NCI-H187 treated with DMSO at 0.1 percent for 48 hours (cell line): Measurements from ENCODE around the gene LRRC36.

Experiments used
- DNase-seq: peaks from one replicate; lab custom pipeline; 2025; lab: John Stamatoyannopoulos, UW

The LRRC36 gene, protein sequence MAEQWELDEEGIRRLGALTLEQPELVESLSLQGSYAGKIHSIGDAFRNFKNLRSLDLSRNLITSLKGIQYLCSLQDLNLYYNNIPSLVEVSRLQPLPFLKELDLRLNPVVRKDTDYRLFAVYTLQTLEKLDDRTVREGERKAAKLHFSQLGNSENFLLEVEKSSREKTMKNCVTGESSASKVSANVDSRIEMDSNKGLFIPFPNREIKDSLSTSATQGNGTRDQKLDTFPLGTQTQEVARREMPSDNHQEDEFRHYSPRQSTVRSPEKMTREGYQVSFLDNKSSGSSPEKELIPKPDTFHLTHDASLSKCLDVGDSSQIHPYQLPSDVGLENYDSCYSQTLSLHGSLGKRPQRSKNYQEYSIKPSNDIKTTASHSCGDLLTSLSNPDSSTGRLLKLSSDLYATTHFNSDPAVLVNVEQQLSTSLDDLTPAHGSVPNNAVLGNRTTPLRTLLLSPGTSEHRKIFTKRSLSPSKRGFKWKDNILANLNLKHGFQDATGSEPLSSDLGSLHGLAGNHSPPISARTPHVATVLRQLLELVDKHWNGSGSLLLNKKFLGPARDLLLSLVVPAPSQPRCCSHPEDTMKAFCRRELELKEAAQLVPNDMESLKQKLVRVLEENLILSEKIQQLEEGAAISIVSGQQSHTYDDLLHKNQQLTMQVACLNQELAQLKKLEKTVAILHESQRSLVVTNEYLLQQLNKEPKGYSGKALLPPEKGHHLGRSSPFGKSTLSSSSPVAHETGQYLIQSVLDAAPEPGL

DNA sequence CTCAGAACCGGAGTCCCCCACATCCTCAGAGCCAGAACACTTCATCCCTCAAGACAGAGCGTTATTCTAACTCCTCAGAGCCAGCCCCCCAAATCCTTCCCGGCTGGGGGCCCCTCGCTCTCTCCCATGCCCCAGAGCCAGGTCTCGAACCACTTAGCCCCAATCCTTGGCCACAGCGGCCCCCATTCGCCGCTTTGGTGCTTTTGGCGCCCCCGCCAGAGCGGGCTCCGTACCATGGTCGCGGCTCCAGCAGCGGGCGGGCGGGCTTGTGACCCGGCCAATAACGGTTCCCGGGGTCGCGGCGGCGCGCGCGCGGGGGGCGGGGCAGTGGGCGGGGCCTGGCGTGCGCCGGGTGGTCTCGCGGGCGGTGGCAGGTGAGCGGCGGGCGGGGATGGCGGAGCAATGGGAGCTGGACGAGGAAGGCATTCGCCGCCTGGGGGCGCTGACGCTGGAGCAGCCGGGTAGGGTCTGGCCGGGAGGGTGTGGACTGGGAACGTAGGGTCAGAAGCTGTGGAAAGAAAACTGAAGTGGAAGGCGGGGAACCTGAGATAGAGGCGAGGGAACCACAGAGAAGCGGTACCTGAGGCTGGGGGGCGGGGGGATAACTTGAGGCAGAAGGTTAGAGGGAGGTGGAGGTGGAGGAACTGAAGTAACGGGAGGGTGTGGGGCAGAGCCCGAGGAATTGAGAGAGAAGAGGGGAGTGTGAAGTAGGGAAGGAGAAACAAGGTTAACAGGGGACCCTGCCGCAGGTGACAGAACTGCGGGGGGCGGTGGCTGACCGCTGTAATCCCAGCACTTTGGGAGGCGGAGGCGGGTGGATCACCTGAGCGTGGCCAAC, at the start of gene LRRC36, which contains the start of gene KCTD19:
TSS of gene LRRC36 (plus strand) at position 344 of the 838 bp plus-strand sequence. CDS start at position 392, 48 bp downstream.
TSS of gene KCTD19 (minus strand) at position 270 of the 838 bp plus-strand sequence. CDS start at position 236, 34 bp downstream.
- peak; percentile 43 for DNase-seq

DNA sequence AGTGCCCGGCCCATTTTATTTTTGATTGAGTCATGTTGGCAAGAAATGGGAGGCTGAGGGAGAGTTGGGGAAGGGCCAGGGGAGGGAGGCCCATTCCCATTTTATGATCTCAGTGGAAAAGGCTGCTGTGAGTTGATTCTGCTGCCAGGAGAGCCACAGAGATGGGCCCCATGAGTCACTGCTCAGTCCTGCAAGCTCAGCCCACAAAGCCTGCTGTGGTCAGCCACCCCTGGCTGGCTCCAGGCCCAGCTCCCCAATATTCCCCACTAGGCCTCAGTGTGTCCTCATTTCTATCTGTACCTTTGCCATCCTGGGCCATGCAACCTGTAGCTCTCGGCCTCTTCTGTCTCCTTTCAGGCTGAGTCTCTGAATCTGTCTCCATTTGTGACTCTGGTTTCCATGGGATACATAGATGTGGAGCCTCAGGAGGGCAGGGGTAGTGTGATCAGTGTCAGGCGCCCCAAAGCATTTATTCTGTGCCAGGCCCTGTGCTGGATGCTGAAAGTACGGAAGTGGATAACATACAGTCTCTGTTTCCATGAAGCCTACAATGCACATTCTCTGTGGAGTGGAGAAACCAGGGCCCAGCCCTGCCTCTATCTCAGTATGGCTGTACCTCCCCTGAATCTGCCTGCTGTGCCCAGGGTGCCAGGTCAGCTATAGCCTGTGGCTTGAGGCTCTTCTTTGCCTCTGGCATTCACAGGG, 49.2 kb upstream of the LRRC36 start:
- no peak for DNase-seq

DNA sequence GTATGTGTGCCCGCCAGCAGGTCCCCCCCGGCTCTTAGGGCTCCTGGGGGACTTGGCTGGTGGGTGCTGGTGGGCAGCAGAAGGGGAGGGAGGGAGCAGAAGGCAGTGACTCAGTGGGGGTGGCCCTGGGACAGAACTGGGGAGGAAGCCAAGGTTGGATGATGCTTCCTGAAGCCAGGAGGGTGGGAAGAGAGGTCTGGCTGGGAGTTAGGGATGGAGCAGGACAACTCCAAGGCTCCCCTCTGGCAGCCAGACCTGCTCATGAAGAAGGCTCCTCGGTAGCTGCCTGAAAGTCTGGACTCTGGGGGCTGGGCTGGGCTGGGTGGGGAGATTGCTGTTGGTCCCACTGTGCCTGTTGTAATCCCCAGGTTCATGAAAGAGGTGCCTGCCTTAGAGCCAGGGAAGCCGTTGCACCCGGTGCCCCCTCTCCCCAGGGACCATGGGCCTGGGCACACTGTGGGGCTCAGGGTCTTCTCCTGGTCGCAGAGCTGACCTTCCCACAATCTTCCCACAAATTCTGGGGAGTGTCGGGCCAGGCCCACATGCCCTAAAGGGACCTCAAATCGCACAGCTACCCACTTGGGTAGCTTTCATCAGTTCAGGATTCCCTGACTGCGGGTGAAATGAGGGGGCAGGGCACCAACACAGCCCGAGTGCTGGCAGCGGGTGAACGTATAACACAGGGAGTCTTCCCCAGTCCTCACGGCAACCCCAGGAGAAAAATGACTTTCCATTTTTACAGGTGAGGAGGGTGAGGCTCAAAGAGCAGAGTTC, 48.4 kb upstream of the LRRC36 start:
- DNase-seq: no peak

DNA sequence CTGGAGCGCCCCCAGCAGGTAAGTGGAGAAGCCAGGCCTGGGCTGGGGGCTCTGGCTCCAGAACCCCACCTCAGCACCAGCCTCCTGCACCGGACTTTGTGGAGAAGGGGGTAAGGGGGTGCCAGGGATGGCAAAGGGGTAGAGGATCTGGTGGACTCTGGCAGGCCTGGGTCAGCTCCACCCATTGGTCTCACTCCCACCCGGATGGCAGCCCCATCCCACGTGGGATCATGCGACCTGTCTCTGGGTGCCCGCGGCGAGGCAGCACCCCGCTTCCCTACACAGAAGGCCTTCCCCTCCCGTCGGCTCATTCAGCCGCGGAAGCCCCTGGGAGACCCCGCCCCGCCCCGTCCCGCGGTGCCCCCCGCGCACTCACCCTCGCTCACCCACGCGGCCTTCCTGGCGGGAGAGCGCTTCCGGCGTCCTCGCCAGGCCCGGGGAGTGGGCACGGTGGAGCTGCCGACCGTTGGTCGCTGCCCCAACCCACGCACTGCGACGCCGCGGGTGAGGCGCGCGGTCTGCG, 47.8 kb upstream of the LRRC36 start:
- DNase-seq: no peak

DNA sequence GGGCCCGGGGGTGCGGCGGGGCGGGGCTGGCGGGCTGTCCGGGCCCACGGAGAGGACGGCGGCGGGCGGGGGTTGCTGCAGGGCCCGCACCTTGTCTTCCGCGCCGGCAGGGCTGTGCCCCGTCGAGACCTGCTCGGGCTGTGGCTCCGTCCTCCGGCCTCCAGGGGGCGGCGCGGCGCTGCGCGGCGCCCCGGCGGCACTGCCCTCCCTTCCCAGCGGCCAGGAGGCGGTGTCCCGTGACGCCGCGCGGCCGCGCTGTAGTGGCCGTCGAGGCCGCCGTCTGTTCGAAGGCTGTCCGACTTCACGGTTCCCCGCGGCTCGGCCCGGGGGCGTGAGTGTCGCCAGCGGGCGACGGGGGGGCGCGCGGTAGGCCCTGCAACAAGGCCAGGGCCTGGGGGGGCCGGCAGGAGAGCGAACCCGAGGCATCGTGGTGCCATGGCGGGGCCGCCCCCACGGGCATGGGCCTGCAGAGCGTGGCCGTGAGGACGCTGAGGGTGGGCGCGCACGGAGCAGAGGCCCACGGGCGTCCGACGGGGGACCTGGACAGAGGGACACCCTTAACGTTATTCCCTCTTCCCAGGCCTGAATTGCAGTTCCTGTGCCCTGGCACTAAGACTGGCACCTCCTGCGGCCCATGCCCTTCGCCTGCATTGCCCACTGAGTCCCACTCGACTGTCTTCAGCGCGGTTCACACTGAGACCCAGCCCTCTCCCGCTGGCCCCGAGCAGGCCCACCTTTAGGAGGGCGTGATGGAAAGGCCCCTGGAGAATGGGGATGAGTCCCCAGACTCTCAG, 47.1 kb upstream of the LRRC36 start, which contains the start of gene PLEKHG4:
TSS of gene PLEKHG4 (plus strand) at position 237 of the 794 bp plus-strand sequence. CDS start at position 750, 513 bp downstream.
- no peak for DNase-seq

DNA sequence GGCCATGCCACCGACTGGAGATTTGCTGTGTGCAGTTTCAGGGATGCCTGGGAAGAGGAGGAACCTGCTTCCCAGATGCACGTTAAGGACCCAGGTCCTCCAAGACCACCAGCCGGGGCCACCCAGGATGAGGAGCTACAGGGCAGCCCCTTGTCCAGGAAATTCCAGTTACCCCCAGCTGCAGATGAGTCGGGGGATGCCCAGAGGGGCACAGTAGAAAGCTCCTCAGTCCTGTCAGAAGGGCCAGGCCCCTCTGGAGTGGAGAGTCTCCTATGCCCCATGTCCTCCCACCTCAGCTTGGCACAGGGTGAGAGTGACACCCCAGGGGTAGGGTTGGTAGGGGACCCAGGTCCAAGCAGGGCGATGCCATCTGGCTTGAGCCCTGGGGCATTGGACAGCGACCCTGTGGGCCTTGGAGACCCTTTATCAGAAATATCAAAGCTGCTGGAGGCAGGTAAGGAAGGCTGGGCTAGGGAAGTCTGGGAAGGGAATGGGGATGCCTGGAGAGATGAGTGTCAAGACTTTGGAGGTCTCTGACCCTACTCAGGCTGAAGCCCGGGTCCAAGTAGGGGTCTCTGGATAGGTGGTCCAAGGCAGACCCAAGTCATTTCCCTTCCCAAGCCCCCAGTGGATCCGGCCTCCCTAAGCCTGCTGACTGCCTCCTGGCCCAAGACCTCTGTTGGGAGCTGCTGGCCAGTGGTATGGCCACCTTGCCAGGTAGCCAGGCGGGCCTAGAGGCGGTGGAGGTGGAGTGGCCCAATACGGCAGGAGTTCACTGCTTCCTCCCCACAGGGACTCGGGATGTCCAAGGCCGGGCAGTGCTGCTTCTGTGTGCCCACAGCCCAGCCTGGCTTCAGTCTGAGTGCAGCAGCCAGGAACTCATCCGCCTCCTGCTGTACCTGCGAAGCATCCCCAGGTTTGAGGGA, 46.3 kb upstream of the LRRC36 start:
- DNase-seq: no peak

DNA sequence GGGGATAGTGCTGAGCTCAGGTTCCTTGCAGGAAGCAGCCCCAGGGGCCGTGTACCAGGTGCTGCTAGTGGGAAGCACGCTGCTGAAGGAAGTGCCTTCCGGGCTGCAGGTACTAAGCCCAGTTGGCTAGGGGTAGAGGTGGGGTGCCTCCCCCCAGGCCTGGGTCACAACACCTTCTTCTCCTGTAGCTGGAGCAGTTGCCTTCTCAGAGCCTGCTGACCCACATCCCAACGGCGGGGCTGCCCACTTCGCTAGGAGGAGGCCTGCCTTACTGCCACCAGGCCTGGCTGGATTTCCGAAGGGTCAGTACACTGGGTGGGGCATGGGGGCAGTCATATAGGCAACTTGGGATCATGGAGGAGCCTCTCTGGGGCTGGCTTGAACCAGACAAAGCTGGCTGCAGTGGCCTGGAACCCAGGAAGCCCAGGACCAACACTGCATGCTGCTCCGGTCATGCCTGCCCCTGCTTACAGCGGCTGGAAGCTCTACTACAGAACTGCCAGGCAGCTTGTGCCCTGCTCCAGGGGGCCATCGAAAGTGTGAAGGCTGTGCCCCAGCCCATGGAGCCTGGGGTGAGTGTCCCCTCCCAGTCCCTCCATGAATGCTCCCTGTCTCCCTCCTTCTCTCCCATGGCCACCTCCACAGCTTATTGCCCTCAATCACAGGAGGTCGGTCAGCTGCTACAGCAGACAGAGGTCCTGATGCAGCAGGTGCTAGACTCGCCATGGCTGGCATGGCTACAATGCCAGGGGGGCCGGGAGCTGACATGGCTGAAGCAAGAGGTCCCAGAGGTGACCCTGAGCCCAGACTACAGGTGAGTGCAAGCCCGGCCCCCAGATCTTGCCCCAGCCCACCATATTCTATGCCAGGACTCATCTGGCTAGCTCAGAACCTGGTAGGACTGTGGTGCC, 44.8 kb upstream of the LRRC36 start:
- DNase-seq: no peak

DNA sequence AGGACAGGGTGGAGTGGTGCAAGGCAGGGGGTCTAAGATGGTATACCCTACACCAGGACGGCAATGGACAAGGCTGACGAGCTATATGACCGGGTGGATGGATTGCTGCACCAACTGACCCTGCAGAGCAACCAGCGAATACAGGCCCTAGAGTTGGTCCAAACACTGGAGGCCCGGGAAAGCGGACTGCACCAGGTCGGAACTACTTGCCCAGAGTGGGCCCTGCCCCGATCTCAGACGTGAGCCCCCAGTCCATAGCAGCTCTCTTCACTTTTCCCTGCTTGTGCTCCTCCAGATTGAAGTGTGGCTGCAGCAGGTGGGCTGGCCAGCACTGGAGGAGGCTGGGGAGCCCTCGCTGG, 44.2 kb upstream of the LRRC36 start:
- DNase-seq: no peak

DNA sequence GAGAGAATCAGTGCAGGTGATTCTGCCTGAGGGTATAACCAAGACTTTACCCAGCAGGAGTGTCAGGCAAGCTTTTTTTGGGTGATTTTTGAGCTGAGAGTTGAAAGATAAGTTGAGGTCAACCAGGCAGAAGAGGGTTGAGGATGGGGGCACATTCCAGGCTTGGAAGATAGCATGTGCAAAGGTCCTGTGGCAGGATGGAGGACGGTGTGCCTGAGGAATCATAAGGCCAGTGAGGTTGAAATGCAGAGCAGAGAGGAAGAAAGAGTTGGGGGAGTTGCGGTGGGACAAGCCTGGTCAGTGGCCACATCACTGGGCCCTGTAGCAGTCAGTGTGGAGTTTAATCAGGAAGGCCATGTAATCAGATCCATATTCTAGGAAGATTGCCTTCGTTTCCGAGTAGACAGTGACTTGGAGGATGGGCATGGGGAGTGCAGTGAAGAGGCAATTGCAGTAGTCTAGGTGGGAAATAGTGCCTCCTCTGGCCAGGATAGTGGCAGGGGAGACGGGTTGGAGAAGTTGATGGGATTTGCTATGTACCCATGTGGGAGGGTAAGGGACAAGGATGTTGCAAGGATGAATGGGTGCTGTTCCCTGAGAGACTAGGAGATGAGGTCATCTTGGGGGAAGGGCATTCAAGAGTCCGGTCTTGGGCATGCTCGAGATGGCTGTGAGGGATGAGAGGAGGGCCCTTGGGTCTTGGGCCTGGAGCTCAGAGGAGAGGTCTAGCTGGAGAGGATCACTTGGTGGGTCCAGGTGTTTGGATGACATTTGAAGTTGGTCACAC, 43.4 kb upstream of the LRRC36 start:
- DNase-seq: no peak

DNA sequence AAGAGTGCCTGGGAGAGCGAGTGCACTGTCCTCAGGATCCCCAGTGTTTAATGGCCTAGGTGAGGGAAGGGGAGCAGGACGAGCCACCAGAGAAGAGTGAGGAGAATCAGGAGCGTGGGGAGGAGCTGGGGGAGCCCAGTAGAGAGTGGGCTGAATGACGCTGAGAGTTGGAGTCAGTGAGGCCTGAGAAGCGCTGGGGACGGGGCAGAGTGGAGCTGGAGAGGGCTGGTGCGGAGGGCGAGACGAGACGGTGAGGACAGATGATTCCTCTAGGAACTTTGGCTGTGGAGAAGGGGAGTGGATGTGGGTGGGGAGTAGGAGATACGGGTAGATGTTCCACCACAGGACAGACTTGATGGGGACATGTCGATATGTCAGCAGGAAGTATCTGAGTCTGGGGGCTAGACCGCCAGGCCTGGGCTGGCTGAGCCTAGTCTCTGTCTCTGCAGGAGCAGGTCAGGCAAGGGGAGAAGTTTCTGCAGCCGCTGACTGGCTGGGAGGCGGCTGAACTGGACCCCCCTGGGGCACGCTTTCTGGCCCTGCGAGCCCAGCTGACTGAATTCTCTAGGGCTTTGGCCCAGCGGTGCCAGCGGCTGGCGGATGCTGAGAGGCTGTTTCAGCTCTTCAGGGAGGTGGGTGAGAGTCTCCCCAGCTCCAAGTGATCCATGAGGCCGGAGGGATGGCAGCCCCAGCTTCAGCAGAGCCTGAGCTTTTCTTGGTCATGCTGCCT, 42.6 kb upstream of the LRRC36 start:
- DNase-seq: no peak

DNA sequence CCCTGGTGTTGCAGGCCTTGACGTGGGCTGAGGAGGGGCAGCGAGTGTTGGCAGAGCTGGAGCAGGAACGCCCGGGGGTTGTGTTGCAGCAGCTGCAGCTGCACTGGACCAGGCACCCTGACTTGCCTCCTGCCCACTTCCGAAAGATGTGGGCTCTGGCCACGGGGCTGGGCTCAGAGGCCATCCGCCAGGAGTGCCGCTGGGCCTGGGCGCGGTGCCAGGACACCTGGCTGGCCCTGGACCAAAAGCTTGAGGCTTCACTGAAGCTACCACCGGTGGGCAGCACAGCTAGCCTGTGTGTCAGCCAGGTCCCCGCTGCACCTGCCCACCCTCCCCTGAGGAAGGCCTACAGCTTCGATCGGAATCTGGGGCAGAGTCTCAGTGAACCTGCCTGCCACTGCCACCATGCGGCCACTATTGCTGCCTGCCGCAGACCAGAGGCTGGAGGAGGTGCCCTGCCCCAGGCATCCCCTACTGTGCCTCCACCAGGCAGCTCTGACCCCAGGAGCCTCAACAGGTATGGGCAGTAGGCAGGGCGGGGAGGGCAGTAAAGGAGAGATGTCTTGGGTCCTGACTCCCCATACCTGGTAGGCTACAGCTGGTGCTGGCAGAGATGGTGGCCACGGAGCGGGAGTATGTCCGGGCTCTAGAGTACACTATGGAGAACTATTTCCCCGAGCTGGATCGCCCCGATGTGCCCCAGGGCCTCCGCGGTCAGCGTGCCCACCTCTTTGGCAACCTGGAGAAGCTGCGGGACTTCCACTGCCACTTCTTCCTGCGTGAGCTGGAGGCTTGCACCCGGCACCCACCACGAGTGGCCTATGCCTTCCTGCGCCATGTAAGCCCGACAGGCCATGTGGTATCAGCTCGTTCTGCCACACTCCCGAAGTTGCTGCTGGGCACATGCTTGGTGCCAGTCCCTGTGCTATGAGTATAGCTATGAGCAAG, 41.6 kb upstream of the LRRC36 start:
- DNase-seq: no peak

DNA sequence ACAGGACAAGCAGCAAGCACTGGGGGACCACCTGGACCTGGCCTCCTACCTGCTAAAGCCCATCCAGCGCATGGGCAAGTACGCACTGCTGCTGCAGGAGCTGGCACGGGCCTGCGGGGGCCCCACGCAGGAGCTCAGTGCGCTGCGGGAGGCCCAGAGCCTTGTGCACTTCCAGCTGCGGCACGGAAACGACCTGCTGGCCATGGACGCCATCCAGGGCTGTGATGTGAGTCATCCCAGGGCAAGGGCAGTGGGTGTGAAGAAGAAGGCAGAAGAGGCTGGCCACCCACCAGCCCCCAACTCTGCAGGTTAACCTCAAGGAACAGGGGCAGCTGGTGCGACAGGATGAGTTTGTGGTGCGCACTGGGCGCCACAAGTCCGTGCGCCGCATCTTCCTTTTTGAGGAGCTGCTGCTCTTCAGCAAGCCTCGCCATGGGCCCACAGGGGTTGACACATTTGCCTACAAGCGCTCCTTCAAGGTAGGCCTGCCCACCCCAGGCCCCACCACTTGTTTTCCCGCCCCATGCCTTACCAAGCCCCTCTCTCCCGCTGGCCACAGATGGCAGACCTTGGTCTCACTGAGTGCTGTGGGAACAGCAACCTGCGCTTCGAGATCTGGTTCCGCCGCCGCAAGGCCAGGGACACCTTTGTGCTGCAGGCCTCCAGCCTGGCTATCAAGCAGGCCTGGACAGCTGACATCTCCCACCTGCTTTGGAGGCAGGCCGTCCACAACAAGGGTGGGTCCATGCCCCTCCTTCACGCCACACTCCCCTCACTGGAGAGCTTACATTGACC, 40.0 kb upstream of the LRRC36 start:
- DNase-seq: no peak

DNA sequence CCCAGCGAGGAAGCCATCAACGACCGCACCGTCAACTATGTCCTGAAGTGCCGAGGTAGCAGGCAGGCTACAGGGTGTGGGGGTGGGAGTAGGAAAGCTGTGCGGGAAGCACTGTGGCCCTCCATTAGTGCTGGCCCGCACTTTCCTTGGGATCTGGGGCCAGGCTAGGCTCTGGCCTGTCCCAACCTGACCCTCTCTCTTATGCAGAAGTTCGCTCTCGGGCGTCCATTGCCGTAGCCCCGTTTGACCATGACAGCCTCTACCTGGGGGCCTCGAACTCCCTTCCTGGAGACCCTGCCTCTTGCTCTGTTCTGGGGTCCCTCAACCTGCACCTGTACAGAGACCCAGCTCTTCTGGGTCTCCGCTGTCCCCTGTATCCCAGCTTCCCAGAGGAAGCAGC, 38.7 kb upstream of the LRRC36 start:
- no peak for DNase-seq

DNA sequence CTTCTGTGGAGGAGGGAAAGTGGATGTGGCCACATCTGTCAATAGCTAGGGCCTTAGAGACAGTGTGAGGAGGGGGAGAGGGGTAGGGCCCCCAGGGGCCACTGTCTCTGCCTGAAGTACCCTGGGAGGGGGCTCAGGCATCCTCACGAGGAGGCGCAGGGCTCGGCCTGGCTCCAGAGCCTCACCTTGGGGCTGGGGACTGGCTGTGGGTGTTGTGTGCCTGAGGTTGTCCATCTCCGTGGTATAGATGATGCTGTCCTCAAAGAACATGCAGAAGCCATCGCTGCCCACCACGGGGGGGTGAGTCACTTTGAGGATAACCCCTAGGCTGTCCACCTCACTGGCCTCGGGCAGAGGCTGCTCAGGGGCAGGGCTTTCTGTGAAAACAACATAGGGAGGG, 35.2 kb upstream of the LRRC36 start:
- no peak for DNase-seq
